B cell (primary cell): ENCODE results near the gene ADSS1. TPM values are rescaled to one million over a fixed set of nuclear protein-coding genes. Genes with fewer than 3 reads are reported as not detected.
A peak's percentile ranks its signal among the peaks of the same experiment; 100 is the strongest.

Experiments used
- ATAC-seq: fragments of 200-7000 bp; cut with Tn5 transposase; one replicate; pipeline ENCODE4 v1.10.0; 2021; ENCODE audit warnings: low read depth, mild to moderate bottlenecking, moderate number of reproducible peaks, moderate library complexity
- CTCF ChIA-PET: fragments of 350-600 bp; sonication (Branson Sonifier 250); formaldehyde crosslinking; loops from one replicate; lab custom pipeline; 2021; ENCODE audit warnings: antibody characterized with exemption, inconsistent platforms; lab: Charles Lee
- POLR2A ChIA-PET: fragments of 350-600 bp; sonication (Branson Sonifier 250); formaldehyde crosslinking; loops from one replicate; lab custom pipeline; 2021; ENCODE audit warnings: antibody characterized with exemption; lab: Charles Lee
- DNase-seq: peaks from one replicate; pipeline ENCODE4 v3.0.0; 2013
- H2AFZ ChIP-seq: 2 replicates; pipeline ENCODE4 v1.6.1; 2012; ENCODE audit warnings: mild to moderate bottlenecking, low read depth, low read length; ENCODE audit not compliant: insufficient read depth, poor library complexity, severe bottlenecking
- H3K27ac ChIP-seq, 2 donors: 1 replicate in 1 of 2; 2 replicates in 1 of 2; pipeline ENCODE4 v1.5.1; 2012 to 2013; ENCODE audit warnings: low read length in 2 of 2, mild to moderate bottlenecking in 2 of 2, moderate library complexity in 1 of 2
- H3K27me3 ChIP-seq, 4 experiments: fragments of 200-600 bp in 1 of 4; sonication (generic) in 1 of 4; replicated peaks in 1 of 4; 1 replicate in 2 of 4; 2 replicates in 2 of 4; pipeline versions ENCODE4 v1.6.1 to v1.7.0; 2013 to 2016; ENCODE audit warnings: low read length in 3 of 4, mild to moderate bottlenecking in 2 of 4, mixed read lengths in 1 of 4, moderate library complexity in 1 of 4; ENCODE audit not compliant: insufficient read depth in 4 of 4, control insufficient read depth in 3 of 4; ENCODE audit errors: control extremely low read depth in 1 of 4
- H3K36me3 ChIP-seq, 2 experiments: replicated peaks in 1 of 2; 1 replicate in 1 of 2; 2 replicates in 1 of 2; pipeline versions ENCODE4 v1.6.1 to v1.7.1; 2013; ENCODE audit warnings: low read length in 1 of 2; ENCODE audit not compliant: insufficient read depth in 2 of 2, control insufficient read depth in 1 of 2; ENCODE audit errors: control extremely low read depth in 1 of 2, extremely low read depth in 1 of 2
- H3K4me1 ChIP-seq, 2 donors: fragments of 200-600 bp in 1 of 2; sonication (generic) in 1 of 2; 1 replicate in 1 of 2; 2 replicates in 1 of 2; pipeline versions ENCODE4 v1.5.1 to v1.6.1; 2013 to 2017; ENCODE audit warnings: low read length in 2 of 2; ENCODE audit not compliant: control insufficient read depth in 2 of 2, insufficient read depth in 2 of 2
- H3K4me2 ChIP-seq: replicated peaks from 2 replicates; pipeline ENCODE3; 2012; ENCODE audit warnings: mild to moderate bottlenecking, low read depth, low read length; ENCODE audit not compliant: poor library complexity, severe bottlenecking
- H3K4me3 ChIP-seq, 5 experiments: fragments of 200-600 bp in 1 of 5; sonication (generic) in 1 of 5; 1 replicate in 3 of 5; 2 replicates in 2 of 5; pipeline versions ENCODE4 v1.5.1 to v1.7.0; 2011 to 2016; ENCODE audit warnings: low read length in 4 of 5, mild to moderate bottlenecking in 4 of 5, low read depth in 2 of 5, control low read depth in 1 of 5, moderate library complexity in 1 of 5; ENCODE audit not compliant: insufficient read depth in 1 of 5; ENCODE audit errors: control extremely low read depth in 1 of 5, extremely low read depth in 1 of 5
- H3K79me2 ChIP-seq: fragments of 200-600 bp; sonication (generic); one replicate; pipeline ENCODE4 v1.6.0; 2016; ENCODE audit warnings: low read length; ENCODE audit not compliant: control insufficient read depth, insufficient read depth
- H3K9ac ChIP-seq: fragments of 200-600 bp; sonication (generic); 2 replicates; pipeline ENCODE4 v1.6.1; 2017; ENCODE audit warnings: mild to moderate bottlenecking, low read length, moderate library complexity
- H3K9me3 ChIP-seq, 3 donors: one replicate each; pipeline versions ENCODE4 v1.6.1 to v1.7.1; 2013; ENCODE audit warnings: low read length in 2 of 3; ENCODE audit not compliant: control insufficient read depth in 2 of 3, insufficient read depth in 1 of 3; ENCODE audit errors: control extremely low read depth in 1 of 3
- H4K20me1 ChIP-seq: 2 replicates; pipeline ENCODE4 v1.6.0; 2012; ENCODE audit warnings: mild to moderate bottlenecking, low read length; ENCODE audit not compliant: insufficient read depth, control insufficient read depth, poor library complexity, severe bottlenecking
- H3K27ac Mint-ChIP-seq: one replicate; pipeline ENCODE4 v1.8.0; 2021; ENCODE audit warnings: mixed read lengths
- H3K27me3 Mint-ChIP-seq: one replicate; pipeline ENCODE4 v1.8.0; 2021; ENCODE audit warnings: mixed read lengths
- H3K4me1 Mint-ChIP-seq: one replicate; pipeline ENCODE4 v1.8.0; 2021; ENCODE audit warnings: mixed read lengths
- H3K4me3 Mint-ChIP-seq: one replicate; pipeline ENCODE4 v1.8.0; 2021; ENCODE audit warnings: mixed read lengths
- H3K9me3 Mint-ChIP-seq: one replicate; pipeline ENCODE4 v1.8.0; 2022; ENCODE audit warnings: mixed read lengths; ENCODE audit not compliant: insufficient read depth
- CTCF ChIP-seq: fragments of 200-600 bp; IDR thresholded peaks from one replicate; pipeline ENCODE4 v1.8.0; 2022; ENCODE audit warnings: antibody characterized with exemption, mild to moderate bottlenecking
- EZH2 ChIP-seq: IDR thresholded peaks from 2 replicates; pipeline ENCODE4 v1.6.1; 2012; ENCODE audit warnings: borderline replicate concordance, low read depth, mild to moderate bottlenecking, moderate library complexity, low read length; ENCODE audit not compliant: insufficient read depth, poor library complexity, severe bottlenecking
- WGBS: methylation state at CpG from one replicate; pipeline ENCODE4 v1.1.5; 2013; ENCODE audit warnings: missing lambda C conversion rate; ENCODE audit not compliant: insufficient coverage; 5-methylcytosine and 5-hydroxymethylcytosine counted together
- intact Hi-C: fragments of 100-400 bp; cut with micrococcal nuclease; formaldehyde crosslinking; loops from one replicate; pipeline ENCODE4 v1.10.0; 2022
- polyA plus RNA-seq: library from polyadenylated mRNA; depleted of rRNA; stranded (reverse); fragments of >200 nt; gene quantifications from 2 replicates; pipeline ENCODE4 v1.2.3, GENCODE V29; 2012
- total RNA-seq, 2 donors: library from RNA; stranded (reverse); fragments of 120-200 nt in 1 of 2; gene quantifications; 1 replicate in 1 of 2; 2 replicates in 1 of 2; pipeline versions ENCODE4 v1.2.3 to v1.2.4, GENCODE V29; 2013 to 2022

Gene ADSS1
- total and polyA plus RNA-seq, 2 donors (not counting 1 experiment from before 2014, with no cell fraction given) = 0.33 to 1.7 TPM

GRCh38 chr14:104675447-104675846 is 48.6 kb upstream of the ADSS1 start:
- POLR2A ChIA-PET = no interaction called here
- H3K9me3 ChIP-seq = peaks cover 0 to 15% (median 7%) of the 10 kb centered on the region in 3 donors
- no peak overlapping the region for H3K4me2 ChIP-seq
- Mint-ChIP-seq H3K4me1 (peaks cover 33% of the 10 kb centered on the region), H3K27ac (peak overlapping the region; percentile 57), H3K9me3 (peaks cover 9% of the 10 kb centered on the region), H3K27me3 (no peaks in the 10 kb centered on the region), H3K4me3 (peak overlapping the region; percentile 8)
- CTCF ChIA-PET = interaction anchor here (1.2 to 6.8 kb wide), 3 partner anchors 10 to 33 kb away, joined by 4 to 64 read pairs (median 9); no protein-coding TSS in a partner anchor
- ATAC-seq (no peak), DNase-seq (no peak)
- H3K4me1 ChIP-seq = peaks cover 23 to 41% of the 10 kb centered on the region in 2 donors
- H3K27me3 ChIP-seq = no peaks in the 10 kb centered on the region
- TF ChIP-seq CTCF = no peak
- no peak for TF ChIP-seq EZH2
- intact Hi-C loops = no loop called here
- H4K20me1 ChIP-seq = no peaks in the 10 kb centered on the region
- no peak overlapping the region for H3K4me3 ChIP-seq
- H3K36me3 ChIP-seq = no peaks in the 10 kb centered on the region
- no peak overlapping the region for H3K27ac ChIP-seq
- no peaks in the 10 kb centered on the region for H3K79me2 ChIP-seq
- WGBS = 96% methylated on average over 2 of the region's 2 CpGs
- H3K9ac ChIP-seq = no peak overlapping the region
- H2AFZ ChIP-seq = no peak overlapping the region

- no peak for ATAC-seq
- peaks cover 0 to 18% (median 7%) of the 10 kb centered on the region in 3 donors for H3K9me3 ChIP-seq
- no peaks in the 10 kb centered on the region for H3K36me3 ChIP-seq
- DNase-seq = no peak
- peak overlapping the region; percentile 49 for H3K4me3 Mint-ChIP-seq
- H3K4me1 ChIP-seq = peaks cover 30 to 48% of the 10 kb centered on the region in 2 donors
- H3K27me3 Mint-ChIP-seq = no peaks in the 10 kb centered on the region
- peaks cover 40% of the 10 kb centered on the region for H3K4me1 Mint-ChIP-seq
- peaks cover 9% of the 10 kb centered on the region for H3K9me3 Mint-ChIP-seq
- no peak overlapping the region for H2AFZ ChIP-seq
- no peaks in the 10 kb centered on the region for H3K27me3 ChIP-seq
- no peaks in the 10 kb centered on the region for H4K20me1 ChIP-seq
- intact Hi-C loops = no loop called here
- H3K4me2 ChIP-seq = no peak overlapping the region
- no peak overlapping the region for H3K9ac ChIP-seq
- CTCF ChIA-PET = interaction anchor here (1.2 to 6.8 kb wide), 2 partner anchors 11 to 19 kb away, joined by 9 to 64 read pairs; no protein-coding TSS in a partner anchor
- no peaks in the 10 kb centered on the region for H3K79me2 ChIP-seq
- no peak for TF ChIP-seq CTCF
- TF ChIP-seq EZH2 = no peak
- 100% methylated on average over 1 of the region's 7 CpGs for WGBS
- peak overlapping the region; percentile 24 for H3K27ac Mint-ChIP-seq
- POLR2A ChIA-PET = interaction anchor here (1.0 to 2.9 kb wide), 4 partner anchors 10 to 77 kb away, joined by 9 to 23 read pairs (median 14); partner anchors contain the start of gene SIVA1
- H3K27ac ChIP-seq = no peak overlapping the region
- no peak overlapping the region for H3K4me3 ChIP-seq
Measured at GRCh38 chr14:104676130-104676693, 47.8 kb upstream of the ADSS1 start.
